Measurements from ENCODE around the gene CCDC28A. TPM values are rescaled to one million over a fixed set of nuclear protein-coding genes. Genes with fewer than 3 reads are reported as not detected.

CCDC28A gene
- polyA plus RNA-seq, 3 donors = 16.6 to 53.3 (median 42.6) TPM

DNA sequence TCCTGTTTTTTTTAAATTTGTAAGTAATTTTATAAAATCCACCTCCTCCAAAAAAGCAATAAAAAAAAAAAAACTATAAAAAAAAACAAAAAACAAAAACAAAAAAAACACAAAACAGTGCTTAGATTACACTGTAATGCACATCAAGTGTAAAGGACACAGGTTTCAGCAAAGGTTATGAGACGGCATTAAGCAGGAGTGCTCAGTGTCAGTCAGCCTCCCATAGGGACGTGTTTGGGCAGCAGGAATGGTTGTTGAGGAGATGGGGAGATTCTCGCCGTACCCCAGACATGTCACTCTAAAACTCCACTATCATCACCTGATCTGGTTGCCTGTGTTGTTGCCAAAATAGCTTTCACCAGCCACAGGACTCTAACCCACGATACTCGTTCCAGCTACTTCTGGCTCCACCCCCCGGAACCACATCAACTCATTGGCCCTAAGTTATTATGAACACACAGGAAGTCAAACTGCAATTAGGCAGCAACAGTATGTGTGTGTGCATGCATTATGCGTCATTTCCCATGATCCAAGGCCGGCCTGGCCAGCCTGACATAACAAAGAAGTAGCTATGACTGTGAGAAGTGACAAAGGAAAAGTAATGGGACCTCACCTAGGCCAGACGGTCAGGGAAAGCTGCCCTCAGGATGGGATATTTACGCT lies 51.0 kb downstream of the CCDC28A start:
- Histone ChIP-seq H3K4me2 (replicated peaks; ENCODE audit: extremely low read depth, low read length, poor library complexity, severe bottlenecking) (no peak overlapping the region), H4K20me1 (ENCODE audit: insufficient read depth, low read length) (no peaks in the 10 kb centered on the region), H2AFZ (ENCODE audit: insufficient read depth, low read depth, low read length, poor library complexity, severe bottlenecking) (no peak overlapping the region), H3K79me2 (ENCODE audit: insufficient read depth, low read length) (no peaks in the 10 kb centered on the region), H3K9me3 (replicated peaks in 1 of 2; ENCODE audit: control insufficient read depth in 1 of 2, insufficient read depth in 1 of 2, low read length in 2 of 2) (no peaks in the 10 kb centered on the region), H3K4me1 (ENCODE audit: control insufficient read depth in 1 of 2, insufficient read depth in 2 of 2, low read length in 2 of 2) (no peaks in the 10 kb centered on the region), H3K36me3 (replicated peaks in 1 of 2; ENCODE audit: control insufficient read depth in 1 of 2, insufficient read depth in 2 of 2, low read length in 2 of 2) (no peaks in the 10 kb centered on the region), H3K9ac (ENCODE audit: insufficient read depth, low read length, poor library complexity, severe bottlenecking) (no peak overlapping the region), H3K27me3 (ENCODE audit: control insufficient read depth in 2 of 2, insufficient read depth in 2 of 2, low read length in 2 of 2) (no peaks in the 10 kb centered on the region), H3K27ac (ENCODE audit: low read depth in 1 of 2, low read length in 2 of 2) (no peak overlapping the region), H3K4me3 (replicated peaks in 1 of 3; ENCODE audit: low read depth in 2 of 3, low read length in 3 of 3) (no peak overlapping the region)
- peaks cover 0 to 6% (median 4%) of the 10 kb centered on the region in 7 donors for H3K9me3 Mint-ChIP-seq
- TF ChIP-seq, protein P1, sequence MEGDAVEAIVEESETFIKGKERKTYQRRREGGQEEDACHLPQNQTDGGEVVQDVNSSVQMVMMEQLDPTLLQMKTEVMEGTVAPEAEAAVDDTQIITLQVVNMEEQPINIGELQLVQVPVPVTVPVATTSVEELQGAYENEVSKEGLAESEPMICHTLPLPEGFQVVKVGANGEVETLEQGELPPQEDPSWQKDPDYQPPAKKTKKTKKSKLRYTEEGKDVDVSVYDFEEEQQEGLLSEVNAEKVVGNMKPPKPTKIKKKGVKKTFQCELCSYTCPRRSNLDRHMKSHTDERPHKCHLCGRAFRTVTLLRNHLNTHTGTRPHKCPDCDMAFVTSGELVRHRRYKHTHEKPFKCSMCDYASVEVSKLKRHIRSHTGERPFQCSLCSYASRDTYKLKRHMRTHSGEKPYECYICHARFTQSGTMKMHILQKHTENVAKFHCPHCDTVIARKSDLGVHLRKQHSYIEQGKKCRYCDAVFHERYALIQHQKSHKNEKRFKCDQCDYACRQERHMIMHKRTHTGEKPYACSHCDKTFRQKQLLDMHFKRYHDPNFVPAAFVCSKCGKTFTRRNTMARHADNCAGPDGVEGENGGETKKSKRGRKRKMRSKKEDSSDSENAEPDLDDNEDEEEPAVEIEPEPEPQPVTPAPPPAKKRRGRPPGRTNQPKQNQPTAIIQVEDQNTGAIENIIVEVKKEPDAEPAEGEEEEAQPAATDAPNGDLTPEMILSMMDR (IDR thresholded peaks at IDR 0.05) = no peak
- DNase-seq = no peak
- H3K4me1 Mint-ChIP-seq = no peaks in the 10 kb centered on the region
- no peaks in the 10 kb centered on the region for H3K36me3 Mint-ChIP-seq
- H3K4me3 Mint-ChIP-seq = no peak overlapping the region
- no peaks in the 10 kb centered on the region for H3K27me3 Mint-ChIP-seq (ENCODE audit: low read depth in 3 of 3)
- no peak overlapping the region for H3K27ac Mint-ChIP-seq
- intact Hi-C loops (cut with micrococcal nuclease) = no loop called here
- WGBS (ENCODE audit: insufficient coverage) = 95% methylated on average over 3 of the region's 11 CpGs

GRCh38 chr6:138830248-138830647 lies 56.7 kb downstream of the CCDC28A start:
- 93% methylated on average over 7 of the region's 7 CpGs for WGBS (ENCODE audit: insufficient coverage)
- no peak overlapping the region for H3K4me2 ChIP-seq (replicated peaks; ENCODE audit: extremely low read depth, low read length, poor library complexity, severe bottlenecking)
- H3K27me3 ChIP-seq (ENCODE audit: control insufficient read depth in 2 of 2, insufficient read depth in 2 of 2, low read length in 2 of 2) = no peaks in the 10 kb centered on the region
- no peak overlapping the region for H2AFZ ChIP-seq (ENCODE audit: insufficient read depth, low read depth, low read length, poor library complexity, severe bottlenecking)
- no peak overlapping the region for H3K9ac ChIP-seq (ENCODE audit: insufficient read depth, low read length, poor library complexity, severe bottlenecking)
- no peak overlapping the region for H3K4me3 ChIP-seq (replicated peaks in 1 of 3; ENCODE audit: low read depth in 2 of 3, low read length in 3 of 3)
- no peak overlapping the region for H3K27ac ChIP-seq (ENCODE audit: low read depth in 1 of 2, low read length in 2 of 2)
- no peaks in the 10 kb centered on the region for H3K4me1 ChIP-seq (ENCODE audit: control insufficient read depth in 1 of 2, insufficient read depth in 2 of 2, low read length in 2 of 2)
- Mint-ChIP-seq H3K36me3 (no peaks in the 10 kb centered on the region), H3K9me3 (peaks cover 4 to 17% (median 8%) of the 10 kb centered on the region in 7 donors), H3K27ac (no peak overlapping the region), H3K4me3 (no peak overlapping the region), H3K4me1 (no peaks in the 10 kb centered on the region), H3K27me3 (ENCODE audit: low read depth in 3 of 3) (peaks cover 0 to 3% (median 0%) of the 10 kb centered on the region in 3 donors)
- TF ChIP-seq, protein P1 (IDR thresholded peaks at IDR 0.05) = no peak
- H4K20me1 ChIP-seq (ENCODE audit: insufficient read depth, low read length) = no peaks in the 10 kb centered on the region
- H3K9me3 ChIP-seq (replicated peaks in 1 of 2; ENCODE audit: control insufficient read depth in 1 of 2, insufficient read depth in 1 of 2, low read length in 2 of 2) = no peaks in the 10 kb centered on the region
- no peak for DNase-seq
- intact Hi-C loops (cut with micrococcal nuclease) = no loop called here
- no peaks in the 10 kb centered on the region for H3K36me3 ChIP-seq (replicated peaks in 1 of 2; ENCODE audit: control insufficient read depth in 1 of 2, insufficient read depth in 2 of 2, low read length in 2 of 2)
- no peaks in the 10 kb centered on the region for H3K79me2 ChIP-seq (ENCODE audit: insufficient read depth, low read length)
